Measurements from ENCODE around the gene NANOS2.

Gene NANOS2

DNA sequence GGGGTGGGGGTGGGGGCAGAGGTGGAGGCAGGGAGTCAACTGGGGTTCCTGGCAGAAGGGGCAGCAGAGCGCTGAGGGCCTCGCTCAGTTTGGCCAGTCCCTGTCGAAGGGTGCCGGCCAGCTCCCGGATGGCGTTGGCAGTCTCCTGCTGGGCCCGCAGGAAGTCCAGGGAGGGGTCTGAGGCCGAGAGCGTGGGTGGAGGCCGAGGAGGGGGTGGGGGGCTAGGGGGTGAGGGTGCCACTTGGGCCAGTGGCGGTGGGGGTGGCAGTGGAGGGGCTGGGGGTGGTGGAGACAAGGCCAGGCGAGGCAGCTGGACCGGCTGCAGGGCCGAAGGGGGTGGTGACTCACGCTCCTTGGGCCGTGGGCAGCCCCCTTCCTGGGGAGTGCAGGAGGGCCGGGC, 23.7 kb downstream of the NANOS2 start:
- DNase-seq: no peak

DNA sequence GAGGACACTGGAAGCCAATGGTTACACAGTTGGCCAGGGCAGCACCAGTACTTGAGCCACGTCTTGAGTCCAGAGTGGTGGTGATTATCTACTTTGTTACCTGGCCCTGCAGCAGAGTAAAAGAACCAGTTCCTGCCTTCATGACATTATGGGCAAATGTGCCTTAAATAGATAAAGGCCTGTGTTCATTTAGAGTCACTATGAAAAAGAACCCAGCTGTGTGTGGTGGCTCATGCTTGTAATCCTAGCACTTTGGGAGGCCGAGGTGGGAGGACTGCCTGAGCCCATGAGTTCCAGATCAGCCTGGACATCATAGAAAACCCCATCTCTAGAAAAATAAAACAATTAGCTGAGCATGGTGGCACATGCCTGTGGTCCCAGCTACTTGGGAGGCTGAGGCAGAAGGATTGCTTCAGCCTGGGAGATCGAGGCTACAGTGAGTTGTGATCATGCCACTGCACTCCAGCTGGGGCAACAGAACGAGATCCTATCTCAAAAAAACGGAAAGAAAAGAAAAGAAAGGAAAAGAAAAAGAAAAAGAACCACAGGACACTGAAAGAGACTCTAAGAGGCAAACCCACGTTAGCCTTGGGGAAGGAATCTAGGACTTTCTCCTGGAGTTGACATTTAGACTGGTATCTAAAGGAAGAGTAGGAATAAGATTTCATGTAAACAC, 25.2 kb downstream of the NANOS2 start:
- no peak for DNase-seq

DNA sequence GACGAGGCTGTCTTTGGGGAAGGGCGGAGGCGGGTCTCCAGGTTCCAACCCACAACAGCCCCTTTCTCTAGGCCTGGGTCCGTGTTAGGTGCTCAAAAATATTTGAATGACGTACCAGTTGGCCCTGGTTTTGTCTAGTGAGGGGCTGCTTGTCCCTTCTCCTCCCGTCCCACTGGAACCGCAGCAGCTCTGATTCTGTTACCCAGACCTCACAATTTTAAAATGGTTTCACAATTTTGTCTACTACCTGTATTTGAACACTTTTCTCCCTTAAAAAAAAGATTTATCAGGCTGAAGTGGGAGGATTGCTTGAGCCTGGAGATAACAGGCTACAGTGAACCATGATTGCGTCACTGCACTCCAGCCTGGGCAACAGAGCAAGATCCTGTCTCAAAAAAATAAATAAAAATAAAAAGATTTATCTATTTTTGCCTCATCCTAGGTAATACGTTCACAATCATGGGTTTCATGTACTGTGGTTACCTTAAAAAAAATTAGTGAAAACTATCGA, 27.3 kb downstream of the NANOS2 start:
- DNase-seq: no peak

DNA sequence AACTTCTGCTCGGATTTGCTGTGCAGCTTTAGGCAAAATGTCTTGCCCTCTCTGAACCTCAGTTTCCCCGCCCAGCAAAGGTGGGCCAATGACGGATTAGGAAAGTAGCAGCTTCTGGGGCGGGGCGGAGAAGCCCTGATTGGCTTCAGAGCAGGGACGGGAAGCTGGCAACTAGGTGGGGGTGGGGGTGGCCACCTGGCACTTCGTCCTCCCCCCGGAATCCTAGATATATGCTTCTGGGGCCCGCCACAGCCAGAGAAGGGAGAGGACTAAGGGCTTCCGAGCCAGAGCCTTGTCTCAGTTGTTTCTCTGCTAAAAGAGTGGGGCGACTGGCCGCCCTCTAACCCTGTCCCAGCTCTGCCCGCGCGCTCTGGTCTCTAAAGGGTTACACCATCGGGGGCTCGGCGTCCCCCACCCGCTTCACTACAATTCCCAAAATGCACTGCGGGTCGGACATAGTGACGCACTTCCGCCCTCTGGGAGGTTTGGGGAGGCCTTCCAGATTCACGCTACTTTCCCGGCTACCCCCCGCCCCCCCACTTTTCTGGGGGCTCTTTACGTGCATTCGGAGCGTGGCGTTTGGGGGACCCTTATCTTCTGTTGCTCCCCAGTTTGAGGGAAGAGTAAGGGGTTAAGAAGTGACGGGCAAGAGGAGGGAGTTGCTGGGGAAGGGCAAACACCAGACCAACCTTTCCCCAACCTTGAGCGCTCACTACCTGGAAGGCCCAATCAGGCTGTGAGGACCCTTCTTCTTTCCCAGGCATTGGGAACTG, 28.0 kb downstream of the NANOS2 start:
- DNase-seq: peak; percentile 91

DNA sequence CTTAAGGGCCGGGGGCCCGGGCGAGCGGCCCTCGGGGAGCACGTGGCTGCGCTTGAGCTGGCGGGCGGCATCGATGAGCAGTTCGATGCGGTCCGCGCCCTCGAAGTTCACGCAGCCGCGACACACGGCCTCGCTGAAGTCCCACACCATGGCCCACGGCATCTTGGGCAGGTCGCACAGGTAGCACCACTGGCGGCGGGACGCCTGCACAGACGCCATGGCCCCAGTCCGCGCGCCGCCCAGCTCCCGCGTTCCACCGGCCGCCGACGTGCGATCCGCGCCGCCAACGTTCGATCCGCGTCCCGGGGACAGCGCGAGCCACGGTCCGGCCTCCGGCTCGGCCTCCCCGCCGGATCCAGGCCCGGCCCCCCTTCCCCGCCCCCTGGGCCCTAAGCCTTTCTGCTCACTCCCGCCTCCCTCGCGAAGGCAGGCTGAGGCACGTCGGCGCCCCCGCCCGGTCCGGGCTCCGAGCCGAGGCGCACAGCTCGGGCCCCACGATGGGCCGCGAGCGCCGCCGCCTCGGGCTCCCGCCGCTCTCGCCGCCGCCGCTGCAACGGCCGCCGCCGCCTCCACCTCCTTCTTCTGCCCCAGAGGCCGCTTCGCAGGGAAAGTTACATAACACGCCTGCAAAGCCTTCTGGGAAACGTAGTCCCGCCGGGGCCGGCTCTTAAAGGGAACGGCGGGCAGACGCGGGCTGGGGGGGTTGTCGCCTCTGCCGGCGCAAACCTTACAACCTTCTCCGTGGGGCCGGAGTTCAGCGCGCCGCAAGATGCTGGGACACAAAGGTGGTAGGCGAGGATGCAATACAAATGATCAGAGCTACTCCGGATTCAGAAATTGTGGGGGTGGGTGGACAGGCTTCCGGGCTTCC, 28.8 kb downstream of the NANOS2 start, which contains the start of gene IRF2BP1:
Gene IRF2BP1, minus strand, starts transcription at position 586 of the 871 bp plus-strand sequence. Its CDS starts 367 bp downstream, at position 219.
- DNase-seq: peak; percentile 92

DNA sequence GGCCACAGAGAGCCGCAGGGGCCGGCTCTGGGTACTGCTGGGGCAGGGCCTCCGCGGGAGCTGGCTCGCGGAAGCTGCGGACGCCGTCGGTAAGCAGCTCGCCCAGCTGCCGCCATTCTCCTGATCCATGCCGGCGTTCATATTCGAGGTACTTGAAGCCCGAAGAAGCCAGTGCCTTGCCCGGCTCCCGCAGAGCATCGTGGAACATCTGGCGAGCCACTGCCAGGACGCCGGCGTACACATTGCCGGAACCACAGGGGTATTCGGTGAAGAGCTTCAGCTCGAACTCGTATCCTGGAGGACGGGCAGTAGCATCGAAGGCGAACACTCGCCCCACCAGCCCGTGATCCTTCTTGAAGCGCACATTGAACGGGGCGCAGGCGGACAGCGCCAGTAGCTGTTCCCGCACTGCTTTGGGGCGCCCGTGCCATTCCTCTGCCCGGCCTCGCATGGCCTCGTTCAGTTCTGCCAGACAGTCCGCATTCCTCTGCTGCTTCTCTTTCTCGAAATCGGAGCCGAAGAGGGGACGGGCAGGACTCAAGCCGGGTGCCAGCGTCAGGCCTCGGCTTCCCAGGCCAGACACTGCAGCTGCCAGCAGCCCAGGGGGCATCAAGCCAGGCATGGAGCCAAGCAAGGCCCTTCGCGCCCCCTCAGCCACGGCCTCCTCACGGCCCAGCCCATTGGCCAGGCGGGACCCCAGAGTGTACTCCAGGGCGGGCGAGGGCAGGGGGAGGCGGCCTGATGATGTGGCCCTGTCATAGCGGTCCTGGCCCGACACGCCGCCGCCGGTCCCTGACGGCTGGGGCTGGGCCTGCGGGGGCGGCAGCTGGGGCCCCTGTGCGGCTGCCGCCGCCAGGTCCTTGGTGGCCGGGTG, 29.7 kb downstream of the NANOS2 start:
- peak; percentile 49 for DNase-seq

DNA sequence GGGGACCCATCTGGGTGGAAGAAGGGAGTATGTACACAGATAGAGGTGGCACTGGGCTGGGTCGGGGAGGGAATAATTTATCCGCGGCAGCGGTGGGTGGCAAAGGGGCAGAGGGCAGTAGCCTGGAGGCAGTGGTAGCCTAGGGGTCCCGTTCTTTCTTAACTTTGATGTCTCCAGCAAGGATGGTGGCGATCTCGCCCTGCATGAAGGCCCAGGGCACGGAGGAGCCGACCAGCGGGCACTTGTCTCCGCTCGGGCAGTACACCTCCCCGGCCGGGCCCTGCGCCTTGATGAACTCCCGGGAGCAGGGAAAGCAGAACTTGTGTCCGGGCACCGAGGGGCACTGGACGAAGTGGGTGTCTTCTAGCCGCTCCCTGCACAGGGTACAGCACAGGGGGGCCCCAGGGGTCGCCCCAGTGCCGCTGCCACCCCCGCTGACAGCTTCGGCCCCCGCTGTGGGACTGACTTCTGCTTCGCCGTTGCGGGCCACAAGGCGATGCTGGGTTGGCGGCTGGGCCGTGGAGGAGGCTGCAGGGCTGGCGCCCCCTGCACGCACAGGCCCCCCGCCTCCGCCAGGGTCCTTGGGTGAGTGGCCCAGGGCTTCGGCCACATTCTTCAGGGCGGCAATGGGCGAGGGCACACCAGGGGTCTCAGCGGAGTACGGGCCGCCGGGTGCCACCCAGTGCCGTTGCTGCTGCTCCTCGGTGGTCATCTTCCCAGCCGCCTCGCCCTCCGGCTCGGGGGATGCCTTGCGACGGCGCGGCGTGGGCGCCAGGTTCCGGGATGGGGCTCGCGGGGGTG, 30.5 kb downstream of the NANOS2 start:
- DNase-seq: peak; percentile 31

DNA sequence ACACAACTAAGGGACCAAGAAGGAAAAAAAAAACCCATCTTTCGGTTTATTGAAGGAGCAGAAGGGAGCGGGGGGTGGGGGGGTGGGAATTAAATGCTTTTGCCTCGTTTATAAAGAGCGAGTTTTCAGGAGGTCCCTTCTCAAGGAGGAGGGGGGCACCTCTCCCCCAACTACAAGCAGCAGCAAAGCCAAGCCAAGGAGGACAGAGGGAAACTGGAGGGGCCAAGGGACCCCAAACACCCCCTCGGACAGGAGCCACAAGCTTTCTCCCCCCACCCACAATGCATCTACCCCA, 31.0 kb downstream of the NANOS2 start:
- DNase-seq: no peak

DNA sequence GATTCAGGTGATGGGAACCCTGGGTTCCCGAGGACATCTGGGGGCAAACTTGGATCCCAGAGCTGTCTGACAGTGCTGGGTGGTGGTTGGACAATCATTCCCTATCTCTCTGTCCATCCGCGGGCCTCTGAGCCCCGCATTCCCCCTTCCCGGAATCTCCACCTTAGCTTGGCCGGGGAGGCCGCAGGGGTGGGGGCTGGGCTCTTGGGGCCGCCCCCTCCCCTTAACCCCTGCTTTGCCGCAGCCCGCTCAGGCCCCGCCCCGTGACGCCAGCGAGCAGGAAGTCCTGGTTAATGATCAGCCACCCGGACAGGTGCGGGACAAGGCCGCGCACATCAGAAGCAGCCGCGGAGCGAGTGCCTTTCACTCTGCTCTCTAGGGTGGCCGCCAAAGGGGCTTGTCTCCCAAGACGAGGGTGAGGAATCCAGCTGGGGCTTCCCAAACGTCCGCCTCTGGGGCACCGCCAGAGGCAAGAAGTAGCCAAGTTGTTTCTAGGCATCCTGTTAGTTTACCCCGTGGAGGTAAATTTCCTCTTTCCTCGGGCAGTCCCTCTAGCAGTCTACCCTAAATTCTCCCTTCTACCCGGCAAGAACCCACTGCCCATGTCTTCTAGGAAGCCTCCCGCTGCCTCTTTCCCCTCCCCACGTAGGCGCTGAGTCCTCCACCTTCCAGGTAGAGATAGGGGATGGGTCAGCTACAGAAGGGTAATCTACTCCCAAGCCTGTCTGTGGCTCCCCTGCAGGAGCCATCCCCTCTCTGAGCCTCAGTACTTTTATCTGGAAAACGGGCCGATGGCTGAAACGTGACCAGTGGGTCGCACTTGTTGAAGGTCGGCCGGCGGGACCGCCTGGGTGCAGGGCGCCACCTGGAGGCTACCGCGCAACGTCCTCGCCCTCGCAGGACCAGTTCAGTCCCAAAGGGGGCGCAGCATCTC, 31.7 kb downstream of the NANOS2 start:
- peak; percentile 92 for DNase-seq

DNA sequence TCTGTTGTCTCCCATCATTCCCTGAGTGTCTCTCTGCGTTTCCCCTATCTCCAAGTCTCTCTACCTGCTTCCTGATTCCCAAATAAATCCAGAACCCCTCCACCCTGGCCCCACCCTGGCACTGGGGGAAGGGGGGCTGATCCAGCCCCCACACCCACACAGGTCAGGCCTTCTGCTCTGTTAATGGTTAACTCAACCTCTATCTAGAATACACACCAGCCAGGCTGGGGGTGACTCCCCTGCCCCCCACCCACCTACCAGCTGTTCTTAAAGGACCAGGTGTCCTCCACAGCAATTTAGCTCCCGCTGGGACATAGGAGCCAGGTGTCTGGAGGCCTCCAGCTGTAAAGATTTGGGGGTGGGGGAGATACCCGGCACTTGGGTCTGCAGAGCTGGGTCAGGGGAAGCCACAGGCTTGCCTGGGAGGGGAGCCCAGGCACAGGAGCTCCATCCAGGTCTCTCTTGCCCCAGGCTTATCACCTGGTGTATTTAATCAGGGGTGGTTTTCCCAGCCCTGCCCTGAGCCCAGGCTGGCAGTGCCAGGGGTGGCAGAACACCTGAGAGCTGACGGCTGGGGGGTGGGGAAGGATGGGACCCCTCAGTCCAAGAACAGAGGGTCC, 32.6 kb downstream of the NANOS2 start:
- no peak for DNase-seq

DNA sequence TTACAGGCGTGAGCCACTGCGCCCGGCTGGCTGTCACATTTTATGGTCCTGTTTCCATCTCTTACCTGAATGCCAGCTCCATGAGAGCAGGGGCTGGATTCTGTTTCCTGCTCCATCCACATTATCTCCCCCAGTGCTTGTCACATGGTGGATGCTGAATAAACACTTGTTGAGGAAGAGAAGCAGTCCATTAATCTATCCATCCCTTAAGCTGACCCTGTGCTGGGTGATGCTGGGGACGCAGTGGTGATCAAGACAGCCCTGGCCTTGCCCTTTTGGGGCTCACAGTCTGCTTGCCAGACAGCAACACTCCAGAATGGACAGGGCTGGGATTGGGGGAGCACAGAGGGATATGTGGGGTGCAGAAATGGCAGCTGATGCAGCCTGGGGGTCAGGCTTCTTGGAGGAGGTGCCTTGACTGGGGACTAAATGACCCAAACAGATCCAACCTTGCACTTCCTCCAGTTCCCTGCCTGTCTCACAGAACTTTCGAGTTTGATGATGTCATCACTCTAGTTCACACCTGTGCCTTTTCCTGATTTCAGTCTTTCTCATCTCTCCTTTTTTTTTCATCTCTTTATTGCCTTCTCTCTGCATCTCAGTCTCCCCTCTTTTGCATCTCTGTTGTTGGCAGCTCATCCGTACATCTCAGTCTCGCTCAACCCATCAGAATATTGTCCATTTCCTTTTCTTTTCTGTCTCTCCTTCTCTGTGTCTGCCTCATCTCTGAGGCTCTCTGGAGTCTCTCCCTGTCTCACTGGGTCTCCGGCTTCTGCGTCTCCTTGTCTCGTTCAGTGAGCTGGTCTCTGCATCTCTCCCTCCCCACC, 33.3 kb downstream of the NANOS2 start:
- no peak for DNase-seq

DNA sequence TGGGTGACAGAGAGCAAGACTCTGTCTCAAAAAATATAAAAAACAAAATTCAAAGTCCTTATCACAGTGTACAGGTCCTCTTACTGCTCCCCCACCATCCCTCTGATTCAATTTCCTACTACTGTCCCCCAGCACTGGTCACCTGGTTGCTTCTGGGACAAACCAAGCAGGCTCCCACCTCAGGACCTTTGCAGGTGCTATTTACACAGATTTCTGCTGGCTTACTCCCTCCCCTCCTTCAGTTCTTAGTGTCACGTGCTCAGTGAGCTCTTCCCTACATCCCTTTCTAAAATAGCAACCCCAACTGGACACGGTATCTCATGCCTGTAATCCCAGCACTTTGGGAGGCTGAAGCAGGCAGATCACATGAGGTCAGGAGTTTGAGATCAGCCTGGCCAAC, 34.6 kb downstream of the NANOS2 start:
- no peak for DNase-seq

DNA sequence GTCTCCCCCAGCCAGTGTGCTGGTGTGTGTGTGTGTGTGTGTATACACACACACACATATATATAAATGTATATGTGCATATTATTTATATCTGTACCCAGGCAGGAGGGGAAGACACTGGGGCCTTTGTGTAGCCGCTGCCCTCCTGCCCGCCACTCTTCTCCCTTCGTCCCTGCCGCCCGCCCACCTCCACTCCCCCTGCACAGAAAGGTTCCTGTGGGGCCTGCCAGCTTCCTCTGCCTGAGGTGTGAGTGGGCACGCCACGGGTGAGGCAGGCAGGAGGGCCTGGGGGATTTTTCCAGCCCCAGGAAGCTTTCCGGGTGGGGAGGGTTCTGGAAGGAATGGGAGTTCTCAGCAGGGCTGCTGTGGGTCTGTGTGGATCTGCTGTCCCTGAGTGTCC, 35.5 kb downstream of the NANOS2 start:
- no peak for DNase-seq

DNA sequence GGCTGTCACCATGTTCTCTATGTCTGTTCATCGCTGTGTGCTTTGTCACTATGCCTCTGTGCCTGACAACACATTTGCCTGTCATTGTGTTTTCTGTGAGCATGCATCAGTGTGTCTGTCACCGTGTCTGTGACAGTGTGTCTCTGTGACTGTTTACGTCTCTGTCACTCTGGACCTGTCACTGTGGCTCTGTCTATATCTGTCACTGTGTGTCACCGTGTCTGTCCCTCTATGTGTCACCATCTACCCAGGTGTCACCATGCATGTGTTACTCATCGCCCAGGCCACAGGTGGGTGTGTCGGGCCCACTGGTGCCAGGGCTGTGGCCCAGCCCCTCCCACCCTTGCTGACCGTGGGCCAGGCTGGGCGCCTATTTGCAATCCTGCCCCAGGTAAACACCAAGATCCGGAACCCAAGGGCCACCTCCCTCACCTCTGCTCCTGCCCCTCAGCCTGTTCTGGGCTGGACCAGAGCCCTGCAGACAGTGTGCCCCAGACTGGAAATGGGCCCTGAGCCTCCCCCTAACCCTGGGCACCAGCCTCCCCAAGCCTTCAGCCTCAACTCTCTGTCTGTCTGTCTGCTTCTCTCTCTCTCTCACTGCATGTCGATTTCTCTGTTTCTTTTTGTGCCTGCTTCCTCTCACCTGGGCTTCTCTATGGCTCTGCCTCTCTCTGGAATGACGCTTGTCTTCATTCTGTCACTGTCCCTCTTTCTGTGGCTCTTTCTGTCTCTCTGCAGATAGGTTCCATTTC, 36.4 kb downstream of the NANOS2 start:
- peak; percentile 38 for DNase-seq

DNA sequence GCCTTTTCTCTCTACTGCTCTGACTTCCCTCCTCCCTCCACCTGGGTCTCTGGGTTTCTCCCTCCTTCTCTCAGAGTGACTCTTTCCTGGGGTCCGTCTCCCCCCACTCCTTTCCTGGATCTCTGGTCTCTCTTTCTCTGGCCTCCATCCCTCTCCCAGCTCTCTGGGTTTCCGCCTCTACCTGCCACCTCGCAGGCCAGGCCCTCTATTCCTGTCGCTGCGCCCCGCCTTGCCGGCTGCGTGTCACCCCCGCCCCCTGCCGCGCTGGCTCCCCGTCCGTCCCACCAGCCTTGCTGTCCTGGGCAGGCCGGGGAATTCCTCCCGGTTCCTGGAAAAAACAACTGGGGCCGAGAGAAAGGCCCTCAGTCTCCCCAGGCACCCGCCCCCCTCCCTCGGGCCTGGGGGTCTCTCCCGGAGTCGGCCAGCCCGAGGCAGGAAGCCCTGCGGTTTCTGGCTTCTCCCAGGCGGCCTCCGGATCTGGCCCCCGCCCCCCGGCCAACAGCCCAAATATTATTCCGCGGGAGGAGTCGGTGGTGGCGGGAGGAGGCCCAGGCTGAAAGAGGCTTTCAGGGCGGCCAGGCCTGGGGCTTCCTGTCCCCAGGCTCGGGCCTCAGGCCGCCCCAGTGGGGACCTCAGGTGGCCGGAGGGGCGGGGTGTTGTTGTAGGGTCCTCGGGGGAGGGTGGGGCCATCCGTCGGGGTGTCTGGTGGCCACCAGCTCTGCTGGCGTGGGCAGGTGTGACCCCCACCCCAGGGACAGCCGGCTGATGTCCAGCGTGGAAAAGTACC, 38.0 kb downstream of the NANOS2 start:
- DNase-seq: peak; percentile 53

DNA sequence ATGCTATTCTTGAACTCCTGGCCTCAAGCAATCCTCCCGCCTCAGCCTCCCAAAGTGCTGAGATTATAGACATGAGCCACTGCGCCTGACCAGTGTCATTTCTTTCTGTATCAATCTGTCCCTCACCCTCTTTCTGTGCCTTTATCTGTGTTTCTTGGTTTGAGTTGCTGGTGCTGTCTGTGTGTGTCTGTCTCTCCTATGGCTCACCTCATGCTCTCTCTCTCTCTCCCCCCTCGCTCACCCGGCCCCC, 38.5 kb downstream of the NANOS2 start:
- DNase-seq: no peak

DNA sequence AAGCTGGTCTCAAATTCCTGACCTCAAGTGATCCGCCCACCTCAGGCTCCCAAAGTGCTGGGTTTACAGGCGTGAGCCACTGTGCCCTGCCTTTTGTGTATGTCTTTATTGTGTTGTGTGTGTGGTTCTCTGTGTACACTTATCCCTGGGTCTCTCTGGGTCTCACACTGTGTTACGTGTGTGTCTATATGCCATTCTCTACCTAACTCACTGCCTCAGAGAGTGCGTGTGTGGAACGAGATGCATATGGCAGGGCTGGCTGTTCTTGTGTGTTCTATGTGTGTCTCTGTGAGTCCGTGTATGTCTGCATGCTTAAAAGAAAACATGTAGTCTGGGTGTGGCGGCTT, 40.0 kb downstream of the NANOS2 start:
- DNase-seq: no peak
